ENCODE results near the gene CD300A. TPM values are rescaled to one million over a fixed set of nuclear protein-coding genes. Genes with fewer than 3 reads are reported as not detected.

CD300A gene
- total RNA-seq, 4 donors from 2014 or later, result 1.9 to 100.0 (median 5.2) TPM

DNA sequence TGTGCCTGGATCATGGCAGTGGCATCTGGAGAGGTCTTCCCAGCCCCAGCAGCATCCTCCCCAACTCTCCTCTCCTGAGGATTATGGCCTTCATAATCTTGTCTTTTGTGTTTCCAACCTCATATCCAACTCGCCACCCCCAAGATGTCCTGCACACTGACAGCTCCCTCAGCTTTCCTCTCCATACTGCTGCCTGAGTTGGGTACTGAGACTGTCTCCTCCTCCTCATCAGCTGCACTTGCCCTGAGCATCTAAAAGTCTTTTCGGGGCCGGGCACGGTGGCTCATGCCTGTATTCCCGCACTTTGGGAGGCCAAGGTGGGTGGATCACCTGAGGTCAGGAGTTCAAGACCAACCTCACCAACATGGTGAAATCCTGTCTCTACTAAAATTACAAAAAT is 62.8 kb downstream of the CD300A start:
- TF ChIP-seq, protein P1, sequence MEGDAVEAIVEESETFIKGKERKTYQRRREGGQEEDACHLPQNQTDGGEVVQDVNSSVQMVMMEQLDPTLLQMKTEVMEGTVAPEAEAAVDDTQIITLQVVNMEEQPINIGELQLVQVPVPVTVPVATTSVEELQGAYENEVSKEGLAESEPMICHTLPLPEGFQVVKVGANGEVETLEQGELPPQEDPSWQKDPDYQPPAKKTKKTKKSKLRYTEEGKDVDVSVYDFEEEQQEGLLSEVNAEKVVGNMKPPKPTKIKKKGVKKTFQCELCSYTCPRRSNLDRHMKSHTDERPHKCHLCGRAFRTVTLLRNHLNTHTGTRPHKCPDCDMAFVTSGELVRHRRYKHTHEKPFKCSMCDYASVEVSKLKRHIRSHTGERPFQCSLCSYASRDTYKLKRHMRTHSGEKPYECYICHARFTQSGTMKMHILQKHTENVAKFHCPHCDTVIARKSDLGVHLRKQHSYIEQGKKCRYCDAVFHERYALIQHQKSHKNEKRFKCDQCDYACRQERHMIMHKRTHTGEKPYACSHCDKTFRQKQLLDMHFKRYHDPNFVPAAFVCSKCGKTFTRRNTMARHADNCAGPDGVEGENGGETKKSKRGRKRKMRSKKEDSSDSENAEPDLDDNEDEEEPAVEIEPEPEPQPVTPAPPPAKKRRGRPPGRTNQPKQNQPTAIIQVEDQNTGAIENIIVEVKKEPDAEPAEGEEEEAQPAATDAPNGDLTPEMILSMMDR (IDR thresholded peaks at IDR 0.05; ENCODE audit: low read depth), result no peak

GRCh38 chr17:74530831-74531150 is 64.4 kb downstream of the CD300A start:
- TF ChIP-seq, protein P1 (IDR thresholded peaks at IDR 0.05; ENCODE audit: low read depth), result no peak

DNA sequence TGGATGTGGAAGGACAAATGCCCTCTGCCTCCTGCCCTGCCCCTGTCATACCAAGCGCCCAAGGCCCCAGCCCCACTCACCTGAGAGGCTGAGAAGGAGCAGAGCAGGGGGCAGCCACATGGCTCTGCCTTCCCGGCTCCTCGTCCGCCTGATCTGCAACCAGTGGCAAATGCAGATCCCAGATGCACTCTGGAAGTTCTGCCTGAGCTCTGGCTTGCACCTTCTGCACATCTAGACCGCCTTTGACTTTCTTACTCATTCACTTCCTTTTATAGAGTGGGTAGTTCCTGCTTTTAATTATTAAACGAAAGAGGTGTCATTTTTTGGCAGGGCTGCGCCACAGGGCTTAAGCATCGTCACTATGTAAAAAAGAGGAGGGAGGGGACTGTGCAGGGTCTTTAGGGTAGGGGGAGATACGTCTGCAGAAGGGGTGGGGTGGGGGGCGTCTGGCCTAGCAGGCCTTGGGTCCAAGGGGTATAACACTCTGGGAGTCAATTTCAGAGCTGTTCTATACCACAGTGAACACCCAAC is 64.9 kb downstream of the CD300A start, which contains the start of gene CD300LB:
TSS of gene CD300LB (minus strand) at position 245 of the 531 bp plus-strand sequence. CDS start at position 120, 125 bp downstream.
- TF ChIP-seq, protein P1 (IDR thresholded peaks at IDR 0.05; ENCODE audit: low read depth), result no peak

DNA sequence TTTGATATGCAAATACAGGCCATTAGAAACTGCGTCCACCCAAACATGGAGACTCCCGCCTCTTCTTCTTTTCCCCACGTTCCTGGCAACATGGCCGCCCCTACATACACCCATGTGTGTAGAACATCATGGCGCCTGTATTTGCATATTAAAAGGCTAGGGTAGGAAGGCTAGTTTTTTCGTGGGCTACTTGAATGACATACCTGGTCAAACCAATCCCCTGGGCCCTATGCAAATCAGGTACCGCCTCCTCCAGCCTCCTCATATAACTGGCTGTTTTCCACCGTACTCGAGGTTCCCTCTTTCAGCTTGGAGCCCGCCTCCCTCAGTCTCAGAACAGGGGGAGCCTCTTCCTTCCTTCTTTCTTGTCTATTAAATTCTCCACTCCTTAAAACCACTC is 65.7 kb downstream of the CD300A start:
- TF ChIP-seq, protein P1 (IDR thresholded peaks at IDR 0.05; ENCODE audit: low read depth), result no peak

Small RNA genes lying within 50 kb of the gene (small RNA-seq; reads per million reads assigned to genes)
- gene RNA5SP448, result not detected

Other genes starting within 250 kb of the CD300A start
- gene DNAI2, start 192.4 kb upstream of the CD300A start, total RNA-seq, result not detected
- gene KIF19, start 140.4 kb upstream of the CD300A start, total RNA-seq, result 1 to 10 TPM in 2 of 4 donors, under 1 TPM in 2; 0.49 to 8.5 (median 0.89) TPM
- not detected for gene BTBD17, start 104.8 kb upstream of the CD300A start, total RNA-seq
- gene GPR142, start 99.1 kb upstream of the CD300A start, total RNA-seq, result under 1 TPM in 1 of 4 donors, not detected in 3; 0.22 TPM
- 10 to 100 TPM in 2 of 4 donors, 1 to 10 TPM in 2; 3.8 to 19.8 (median 9.9) TPM for gene GPRC5C, start 34.5 kb upstream of the CD300A start, total RNA-seq
- gene CD300LB, start 64.8 kb downstream of the CD300A start, total RNA-seq, result 10 to 100 TPM in 1 of 4 donors, under 1 TPM in 2, not detected in 1; 0.33 to 36.4 (median 0.88) TPM
- 1 to 10 TPM in 3 of 4 donors, under 1 TPM in 1; 0.65 to 4.0 (median 2.5) TPM for gene CD300C, start 79.5 kb downstream of the CD300A start, total RNA-seq
- gene CD300H, start 100.9 kb downstream of the CD300A start, total RNA-seq, result not detected
- gene CD300LD, start 125.6 kb downstream of the CD300A start, total RNA-seq, result not detected
- gene CD300E, start 157.1 kb downstream of the CD300A start, total RNA-seq, result 1 to 10 TPM in 3 of 4 donors, under 1 TPM in 1; 0.38 to 1.2 (median 1.1) TPM
- 1 to 10 TPM in 2 of 4 donors, under 1 TPM in 1, not detected in 1; 0.98 to 6.8 (median 1.1) TPM for gene CD300LF, start 246.3 kb downstream of the CD300A start, total RNA-seq